ENCODE results near the gene TMEM35B.

- TF ChIP-seq TARDBP (IDR thresholded peaks at IDR 0.05) = no peak
- no peak for TF ChIP-seq RAD21 (CRISPR knock-in tag; conservative IDR thresholded peaks at IDR 0.05 in 1 of 2, IDR thresholded peaks at IDR 0.05 in 1 of 2)
- no peak for TF ChIP-seq SETDB1 (IDR thresholded peaks at IDR 0.05; ENCODE audit: low read length)
- no peak for TF ChIP-seq JUN (IDR thresholded peaks at IDR 0.05; ENCODE audit: borderline replicate concordance, low read depth, low read length)
- TF ChIP-seq JUN (CRISPR knock-in tag; IDR thresholded peaks at IDR 0.05; ENCODE audit: borderline replicate concordance) = no peak
These were observed 14.9 kb downstream of the TMEM35B start for GRCh38 chr1:34970220-34970735.
